Measurements from ENCODE around the gene NTN3.

Gene NTN3

GRCh38 chr16:2471016-2471652, at the start of gene NTN3:
Gene NTN3 (plus strand): TSS chr16:2471297. CDS start chr16:2471702, 405 bp downstream.
- Histone ChIP-seq H3K27me3 (ENCODE audit: control insufficient read depth in 2 of 2, insufficient read depth in 2 of 2, low read length in 2 of 2) (peaks cover 33 to 44% of the 10 kb centered on the region in 2 donors), H3K9ac (ENCODE audit: low read depth in 1 of 2, low read length in 2 of 2) (no peak within 1 kb of the TSS), H3K4me1 (ENCODE audit: control insufficient read depth in 2 of 2, insufficient read depth in 2 of 2, low read length in 2 of 2) (peaks cover 27 to 35% of the 10 kb centered on the region in 2 donors), H3K9me3 (ENCODE audit: control insufficient read depth in 2 of 2, low read length in 2 of 2) (no peaks in the 10 kb centered on the region), H3K4me3 (ENCODE audit: low read length in 2 of 2) (no peak within 1 kb of the TSS), H3K27ac (ENCODE audit: low read depth in 2 of 2, low read length in 2 of 2) (no peak within 1 kb of the TSS), H3K36me3 (ENCODE audit: control insufficient read depth in 2 of 2, insufficient read depth in 2 of 2, low read length in 2 of 2) (no peaks in the 10 kb centered on the region)

GRCh38 chr16:2422123-2422867, 48.8 kb upstream of the NTN3 start:
- H3K4me3 ChIP-seq (ENCODE audit: low read length in 2 of 2), result no peak overlapping the region
- no peaks in the 10 kb centered on the region for H3K27me3 ChIP-seq (ENCODE audit: control insufficient read depth in 2 of 2, insufficient read depth in 2 of 2, low read length in 2 of 2)
- H3K9me3 ChIP-seq (ENCODE audit: control insufficient read depth in 2 of 2, low read length in 2 of 2), result no peaks in the 10 kb centered on the region
- no peak overlapping the region for H3K27ac ChIP-seq (ENCODE audit: low read depth in 2 of 2, low read length in 2 of 2)
- H3K4me1 ChIP-seq (ENCODE audit: control insufficient read depth in 2 of 2, insufficient read depth in 2 of 2, low read length in 2 of 2), result no peaks in the 10 kb centered on the region
- no peak overlapping the region for H3K9ac ChIP-seq (ENCODE audit: low read depth in 1 of 2, low read length in 2 of 2)
- no peaks in the 10 kb centered on the region for H3K36me3 ChIP-seq (ENCODE audit: control insufficient read depth in 2 of 2, insufficient read depth in 2 of 2, low read length in 2 of 2)

- H3K4me1 ChIP-seq (ENCODE audit: control insufficient read depth in 2 of 2, insufficient read depth in 2 of 2, low read length in 2 of 2), result peaks cover 7% of the 10 kb centered on the region in 2 donors
- H3K9me3 ChIP-seq (ENCODE audit: control insufficient read depth in 2 of 2, low read length in 2 of 2), result no peaks in the 10 kb centered on the region
- H3K4me3 ChIP-seq (ENCODE audit: low read length in 2 of 2), result no peak overlapping the region
- no peak overlapping the region for H3K27ac ChIP-seq (ENCODE audit: low read depth in 2 of 2, low read length in 2 of 2)
- no peak overlapping the region for H3K9ac ChIP-seq (ENCODE audit: low read depth in 1 of 2, low read length in 2 of 2)
- no peaks in the 10 kb centered on the region for H3K36me3 ChIP-seq (ENCODE audit: control insufficient read depth in 2 of 2, insufficient read depth in 2 of 2, low read length in 2 of 2)
- no peaks in the 10 kb centered on the region for H3K27me3 ChIP-seq (ENCODE audit: control insufficient read depth in 2 of 2, insufficient read depth in 2 of 2, low read length in 2 of 2)
Observed at GRCh38 chr16:2424061-2425007, 46.8 kb upstream of the NTN3 start.

GRCh38 chr16:2425008-2425518, 46.0 kb upstream of the NTN3 start:
- Histone ChIP-seq H3K36me3 (ENCODE audit: control insufficient read depth in 2 of 2, insufficient read depth in 2 of 2, low read length in 2 of 2) (no peaks in the 10 kb centered on the region), H3K27ac (ENCODE audit: low read depth in 2 of 2, low read length in 2 of 2) (no peak overlapping the region), H3K4me1 (ENCODE audit: control insufficient read depth in 2 of 2, insufficient read depth in 2 of 2, low read length in 2 of 2) (peaks cover 9 to 11% of the 10 kb centered on the region in 2 donors), H3K9ac (ENCODE audit: low read depth in 1 of 2, low read length in 2 of 2) (no peak overlapping the region), H3K9me3 (ENCODE audit: control insufficient read depth in 2 of 2, low read length in 2 of 2) (no peaks in the 10 kb centered on the region), H3K4me3 (ENCODE audit: low read length in 2 of 2) (no peak overlapping the region), H3K27me3 (ENCODE audit: control insufficient read depth in 2 of 2, insufficient read depth in 2 of 2, low read length in 2 of 2) (no peaks in the 10 kb centered on the region)

- H3K36me3 ChIP-seq (ENCODE audit: control insufficient read depth in 2 of 2, insufficient read depth in 2 of 2, low read length in 2 of 2), result no peaks in the 10 kb centered on the region
- H3K9ac ChIP-seq (ENCODE audit: low read depth in 1 of 2, low read length in 2 of 2), result no peak overlapping the region
- H3K27me3 ChIP-seq (ENCODE audit: control insufficient read depth in 2 of 2, insufficient read depth in 2 of 2, low read length in 2 of 2), result no peaks in the 10 kb centered on the region
- no peaks in the 10 kb centered on the region for H3K9me3 ChIP-seq (ENCODE audit: control insufficient read depth in 2 of 2, low read length in 2 of 2)
- no peak overlapping the region for H3K4me3 ChIP-seq (ENCODE audit: low read length in 2 of 2)
- peaks cover 12 to 17% of the 10 kb centered on the region in 2 donors for H3K4me1 ChIP-seq (ENCODE audit: control insufficient read depth in 2 of 2, insufficient read depth in 2 of 2, low read length in 2 of 2)
- H3K27ac ChIP-seq (ENCODE audit: low read depth in 2 of 2, low read length in 2 of 2), result no peak overlapping the region
Observed at GRCh38 chr16:2425825-2426430, 45.2 kb upstream of the NTN3 start.

GRCh38 chr16:2426941-2427361, 44.1 kb upstream of the NTN3 start:
- no peaks in the 10 kb centered on the region for H3K9me3 ChIP-seq (ENCODE audit: control insufficient read depth in 2 of 2, low read length in 2 of 2)
- H3K9ac ChIP-seq (ENCODE audit: low read depth in 1 of 2, low read length in 2 of 2), result no peak overlapping the region

DNA sequence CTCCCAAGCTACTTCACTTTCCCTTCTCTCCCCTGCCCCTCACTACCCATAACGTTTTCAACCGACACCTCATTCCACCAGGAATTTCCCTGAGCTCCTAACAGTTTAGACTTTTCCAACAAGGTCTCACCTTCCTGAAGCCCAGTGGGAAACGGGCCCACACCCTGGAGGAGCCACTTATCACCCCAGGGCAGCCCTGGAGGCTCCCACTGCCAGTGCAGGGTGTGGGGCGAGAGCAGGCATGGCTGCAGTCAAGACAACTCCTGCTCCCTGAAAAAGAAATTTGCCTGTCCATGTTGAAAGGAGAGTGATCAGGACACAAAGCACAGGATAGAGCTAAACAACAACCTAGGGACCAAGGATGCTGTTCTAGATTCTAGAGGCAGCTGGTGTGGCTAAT, 43.6 kb upstream of the NTN3 start:
- H3K9me3 ChIP-seq (ENCODE audit: control insufficient read depth in 2 of 2, low read length in 2 of 2), result no peaks in the 10 kb centered on the region
- no peak overlapping the region for H3K9ac ChIP-seq (ENCODE audit: low read depth in 1 of 2, low read length in 2 of 2)
- H3K4me1 ChIP-seq (ENCODE audit: control insufficient read depth in 2 of 2, insufficient read depth in 2 of 2, low read length in 2 of 2), result peaks cover 12 to 17% of the 10 kb centered on the region in 2 donors
- H3K36me3 ChIP-seq (ENCODE audit: control insufficient read depth in 2 of 2, insufficient read depth in 2 of 2, low read length in 2 of 2), result no peaks in the 10 kb centered on the region
- no peak overlapping the region for H3K4me3 ChIP-seq (ENCODE audit: low read length in 2 of 2)
- no peaks in the 10 kb centered on the region for H3K27me3 ChIP-seq (ENCODE audit: control insufficient read depth in 2 of 2, insufficient read depth in 2 of 2, low read length in 2 of 2)
- H3K27ac ChIP-seq (ENCODE audit: low read depth in 2 of 2, low read length in 2 of 2), result no peak overlapping the region

More at GRCh38 chr16:2426941-2427361, 44.1 kb upstream of the NTN3 start:
- Histone ChIP-seq H3K27ac (ENCODE audit: low read depth in 2 of 2, low read length in 2 of 2) (no peak overlapping the region), H3K4me3 (ENCODE audit: low read length in 2 of 2) (no peak overlapping the region), H3K36me3 (ENCODE audit: control insufficient read depth in 2 of 2, insufficient read depth in 2 of 2, low read length in 2 of 2) (no peaks in the 10 kb centered on the region), H3K4me1 (ENCODE audit: control insufficient read depth in 2 of 2, insufficient read depth in 2 of 2, low read length in 2 of 2) (peaks cover 12 to 17% of the 10 kb centered on the region in 2 donors), H3K27me3 (ENCODE audit: control insufficient read depth in 2 of 2, insufficient read depth in 2 of 2, low read length in 2 of 2) (no peaks in the 10 kb centered on the region)

DNA sequence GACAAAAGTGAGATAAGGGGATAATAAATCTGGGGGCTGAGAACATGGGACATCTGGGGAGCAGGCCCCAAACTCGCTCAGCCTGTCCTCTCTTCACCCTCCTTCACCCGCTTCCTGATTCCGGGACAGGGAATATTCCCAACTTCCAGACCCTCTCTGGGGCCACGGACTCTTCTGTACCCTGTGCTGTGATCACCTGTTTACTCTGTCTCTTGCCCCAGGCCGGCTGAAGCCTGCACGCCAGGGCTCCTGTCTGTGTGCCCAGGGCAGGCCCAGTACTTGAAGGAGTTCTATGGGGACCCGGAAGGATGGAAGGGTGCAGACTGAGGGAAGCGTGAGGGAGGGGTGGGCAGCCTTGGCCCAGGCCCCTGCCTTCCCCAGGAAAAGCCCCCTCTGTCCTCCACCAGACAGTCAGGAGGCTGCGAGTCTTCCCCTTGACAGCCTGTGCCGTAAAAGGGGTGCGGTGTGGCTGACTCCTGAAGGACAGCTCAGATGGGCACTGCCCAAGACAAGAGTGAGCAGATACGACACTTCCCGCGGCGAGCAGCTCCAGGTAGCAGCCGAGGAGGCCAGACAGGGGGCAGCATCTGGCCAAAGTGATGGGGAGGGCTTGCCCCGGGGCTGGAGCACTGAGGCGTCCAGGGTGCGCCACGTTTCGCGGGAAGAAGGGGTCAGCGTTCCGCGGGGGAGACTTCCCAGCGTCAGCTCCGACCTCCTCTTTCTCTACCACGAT, 42.9 kb upstream of the NTN3 start:
- Histone ChIP-seq H3K36me3 (ENCODE audit: control insufficient read depth in 2 of 2, insufficient read depth in 2 of 2, low read length in 2 of 2) (peaks cover 0 to 3% of the 10 kb centered on the region in 2 donors), H3K27me3 (ENCODE audit: control insufficient read depth in 2 of 2, insufficient read depth in 2 of 2, low read length in 2 of 2) (no peaks in the 10 kb centered on the region), H3K4me1 (ENCODE audit: control insufficient read depth in 2 of 2, insufficient read depth in 2 of 2, low read length in 2 of 2) (peaks cover 12 to 17% of the 10 kb centered on the region in 2 donors), H3K4me3 (ENCODE audit: low read length in 2 of 2) (peak overlapping the region; percentile 74 to 77), H3K27ac (ENCODE audit: low read depth in 2 of 2, low read length in 2 of 2) (peak overlapping the region; percentile 43 to 67), H3K9me3 (ENCODE audit: control insufficient read depth in 2 of 2, low read length in 2 of 2) (no peaks in the 10 kb centered on the region), H3K9ac (ENCODE audit: low read depth in 1 of 2, low read length in 2 of 2) (peak overlapping the region; percentile 68 to 78)

- peak overlapping the region; percentile 68 to 78 for H3K9ac ChIP-seq (ENCODE audit: low read depth in 1 of 2, low read length in 2 of 2)
- H3K27ac ChIP-seq (ENCODE audit: low read depth in 2 of 2, low read length in 2 of 2), result peak overlapping the region; percentile 43 to 67
- H3K9me3 ChIP-seq (ENCODE audit: control insufficient read depth in 2 of 2, low read length in 2 of 2), result no peaks in the 10 kb centered on the region
- H3K4me3 ChIP-seq (ENCODE audit: low read length in 2 of 2), result peak overlapping the region; percentile 74 to 77
- H3K36me3 ChIP-seq (ENCODE audit: control insufficient read depth in 2 of 2, insufficient read depth in 2 of 2, low read length in 2 of 2), result peaks cover 0 to 3% of the 10 kb centered on the region in 2 donors
- H3K4me1 ChIP-seq (ENCODE audit: control insufficient read depth in 2 of 2, insufficient read depth in 2 of 2, low read length in 2 of 2), result peaks cover 12 to 17% of the 10 kb centered on the region in 2 donors
- H3K27me3 ChIP-seq (ENCODE audit: control insufficient read depth in 2 of 2, insufficient read depth in 2 of 2, low read length in 2 of 2), result no peaks in the 10 kb centered on the region
Observed at GRCh38 chr16:2428784-2429033, 42.4 kb upstream of the NTN3 start.

Measured in mucosa of rectum (tissue), 2 donors.